HCT116 (cell line): ENCODE measurements around the gene MTPN.

Source experiments
- ATF3 ChIP-seq: IDR thresholded peaks from 2 replicates; pipeline ENCODE4 v1.6.1; 2012
- CTCF ChIP-seq, 3 experiments: fragments of 200-600 bp in 1 of 3; sonication (generic) in 1 of 3; IDR thresholded peaks in 2 of 3; conservative IDR thresholded peaks in 1 of 3; 2 replicates each; pipeline ENCODE4 v1.5.1; 2012 to 2017; ENCODE audit warnings: low read depth in 2 of 3, low read length in 2 of 3, antibody characterized with exemption in 1 of 3, borderline replicate concordance in 1 of 3, control low read depth in 1 of 3, mild to moderate bottlenecking in 1 of 3, mixed read lengths in 1 of 3, mixed run types in 1 of 3, moderate library complexity in 1 of 3; ENCODE audit not compliant: insufficient read depth in 1 of 3
- EGR1 ChIP-seq: IDR thresholded peaks from 2 replicates; pipeline ENCODE4 v1.6.1; 2012; ENCODE audit warnings: low read depth
- EZH2 ChIP-seq: fragments of 200-600 bp; sonication (generic); IDR thresholded peaks from 2 replicates; pipeline ENCODE4 v1.6.1; 2017; ENCODE audit warnings: antibody characterized with exemption, mixed run types
- FOSL1 ChIP-seq: IDR thresholded peaks from 2 replicates; pipeline ENCODE4 v1.6.1; 2012; ENCODE audit warnings: low read depth
- MAX ChIP-seq: IDR thresholded peaks from 2 replicates; pipeline ENCODE4 v1.6.1; 2012
- REST ChIP-seq: IDR thresholded peaks from 2 replicates; pipeline ENCODE4 v1.6.1; 2012; ENCODE audit warnings: low read depth
- SIN3A ChIP-seq: IDR thresholded peaks from 2 replicates; pipeline ENCODE4 v1.6.1; 2012; ENCODE audit warnings: low read depth
- TCF7L2 ChIP-seq: IDR thresholded peaks from 2 replicates; pipeline ENCODE4 v1.7.0; 2011; ENCODE audit warnings: borderline replicate concordance, inconsistent platforms; ENCODE audit not compliant: insufficient read depth, insufficient read length; ENCODE audit errors: extremely low read depth

GRCh38 chr7:135913404-135913803 is 63.8 kb downstream of the MTPN start:
- TF ChIP-seq EGR1: no peak
- TF ChIP-seq TCF7L2: no peak
- TF ChIP-seq CTCF (IDR thresholded peaks at IDR 0.05 in 2 of 3, conservative IDR thresholded peaks at IDR 0.05 in 1 of 3; ENCODE audit: borderline replicate concordance in 1 of 3, insufficient read depth in 1 of 3, low read depth in 2 of 3, low read length in 2 of 3): no peak
- no peak for TF ChIP-seq ATF3
- TF ChIP-seq SIN3A: no peak
- no peak for TF ChIP-seq REST
- no peak for TF ChIP-seq EZH2
- no peak for TF ChIP-seq MAX
- TF ChIP-seq FOSL1: no peak
